Measurements from ENCODE around the gene ATP8B1.

GRCh38 chr18:57621246-57621604 lies 181.9 kb downstream of the ATP8B1 start:
- TF ChIP-seq RAD21 (IDR thresholded peaks at IDR 0.05; ENCODE audit: low read depth) (no peak), POLR2A (IDR thresholded peaks at IDR 0.05; ENCODE audit: borderline replicate concordance, extremely low read depth, insufficient read depth, insufficient read length) (no peak), POLR2AphosphoS5 (IDR thresholded peaks at IDR 0.05; ENCODE audit: low read depth, low read length) (no peak), EZH2 (IDR thresholded peaks at IDR 0.05) (no peak), CTCF (IDR thresholded peaks at IDR 0.05 in 2 of 3, conservative IDR thresholded peaks at IDR 0.05 in 1 of 3; ENCODE audit: borderline replicate concordance in 1 of 3, insufficient read depth in 1 of 3, low read depth in 2 of 3, low read length in 2 of 3) (no peak), SP1 (IDR thresholded peaks at IDR 0.05; ENCODE audit: low read depth) (no peak)

Measured in HCT116 (cell line).